ENCODE data around the gene DDX10.

Gene DDX10

GRCh38 chr11:108880510-108880909, 215.6 kb downstream of the DDX10 start:
- no peak for DNase-seq

DNA sequence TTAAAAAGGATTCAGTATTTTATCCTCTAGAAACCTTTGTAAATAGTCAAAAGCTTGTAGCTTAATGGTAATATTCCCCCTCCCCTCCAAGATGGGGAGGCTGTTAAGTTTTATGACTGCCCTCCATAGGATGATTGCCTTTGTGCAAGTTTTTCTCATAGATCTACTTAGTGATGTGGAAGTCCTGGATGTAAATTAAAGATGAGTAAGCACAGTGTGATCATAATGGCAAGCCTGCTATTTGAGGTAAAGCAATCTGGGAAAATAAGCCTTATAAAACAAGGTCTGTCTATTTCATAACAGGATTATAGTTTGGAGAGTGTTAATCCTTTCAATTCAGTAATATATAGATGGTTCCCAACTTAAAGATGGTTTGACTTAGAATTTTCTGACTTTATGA, 216.3 kb downstream of the DDX10 start:
- DNase-seq = no peak

DNA sequence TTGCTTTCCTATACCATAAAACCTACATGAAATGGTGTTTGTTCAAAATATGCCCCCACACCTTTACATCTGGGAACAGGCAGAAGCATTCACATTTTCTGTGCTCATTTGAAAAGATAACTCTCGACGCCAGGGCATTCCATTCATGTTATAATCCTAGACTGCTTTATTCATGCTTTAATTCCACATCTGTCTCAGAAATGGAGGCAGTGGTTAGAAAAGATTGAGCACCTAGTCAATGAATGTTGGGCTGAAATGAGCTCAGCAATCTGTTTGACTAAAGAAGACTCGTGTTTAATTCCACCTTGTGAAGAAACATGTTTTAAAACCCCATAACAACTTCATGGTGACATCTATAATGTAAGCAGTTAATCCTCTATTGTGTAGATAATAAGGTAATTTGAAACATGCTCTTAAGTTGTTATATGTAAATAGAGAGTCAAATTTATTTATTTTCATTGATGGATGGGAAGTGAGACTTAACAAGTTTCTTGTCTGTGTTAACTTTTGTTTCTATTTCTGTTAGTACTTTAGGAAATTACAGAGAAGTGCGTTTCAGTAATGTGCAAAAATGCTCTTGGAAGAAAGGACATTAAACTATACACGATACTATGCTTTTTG, 217.5 kb downstream of the DDX10 start:
- no peak for DNase-seq

DNA sequence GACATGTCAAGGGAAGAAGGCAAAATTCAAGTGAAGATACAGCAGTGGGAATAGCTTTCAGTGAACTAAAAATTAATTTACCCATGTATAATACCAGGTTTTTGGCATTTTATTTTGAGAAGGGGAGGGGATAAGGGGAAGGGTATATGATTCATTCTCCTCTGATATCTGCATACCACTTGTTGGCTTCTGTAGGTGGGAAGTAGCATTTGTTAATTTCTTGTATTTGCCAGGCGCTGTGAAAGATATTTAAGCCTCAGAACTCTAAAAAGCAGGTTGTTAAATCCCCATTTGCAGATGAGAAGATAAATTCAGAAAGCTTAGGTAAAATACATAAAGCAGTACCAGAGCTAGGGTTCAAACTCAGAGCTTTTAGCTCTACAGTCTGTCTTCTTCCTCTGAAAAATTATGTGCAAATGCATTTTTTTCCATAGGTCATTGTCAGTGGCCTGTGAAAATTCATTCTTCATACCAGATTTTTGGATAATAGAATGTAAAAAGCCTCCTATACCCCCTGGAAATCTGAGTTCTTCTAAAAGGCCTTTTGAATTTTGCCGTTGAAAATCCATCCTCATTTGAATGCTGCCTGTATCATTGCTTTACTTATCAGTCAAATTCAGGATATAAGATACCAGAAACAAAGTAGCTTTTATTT, 221.3 kb downstream of the DDX10 start:
- no peak for DNase-seq

GRCh38 chr11:108886660-108887009, 221.8 kb downstream of the DDX10 start:
- no peak for DNase-seq

- no peak for DNase-seq
Measured at GRCh38 chr11:108887436-108888238, 222.8 kb downstream of the DDX10 start.

DNA sequence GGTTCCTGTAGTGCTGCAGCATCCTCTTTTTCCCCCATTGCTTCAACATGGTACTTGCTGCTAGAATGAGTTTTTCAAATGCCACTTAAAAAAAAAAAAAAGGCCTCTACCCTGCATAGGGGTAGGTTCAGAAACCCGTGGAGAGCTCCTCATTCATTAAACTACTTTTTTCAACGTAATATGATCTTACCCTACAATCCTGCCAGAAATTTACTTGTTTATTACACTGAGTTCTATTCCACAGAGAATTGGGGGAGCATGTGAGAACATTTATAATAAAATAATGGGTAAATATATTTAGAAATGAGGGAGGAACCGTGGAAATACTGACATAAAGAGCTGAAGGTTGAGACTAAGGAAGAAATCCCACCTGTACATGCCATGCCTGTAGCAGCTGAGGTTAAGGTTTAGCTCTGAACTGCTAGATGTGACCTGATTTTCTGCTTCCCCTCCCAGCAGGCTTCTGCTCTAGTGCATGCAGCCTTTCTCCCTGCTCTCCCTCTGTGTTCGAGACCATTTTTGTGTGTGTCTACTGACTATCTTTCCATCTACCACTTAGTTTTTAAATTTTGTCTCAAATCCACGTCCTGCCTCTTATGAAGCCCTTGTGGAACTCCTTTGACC, 225.7 kb downstream of the DDX10 start:
- DNase-seq = no peak

DNA sequence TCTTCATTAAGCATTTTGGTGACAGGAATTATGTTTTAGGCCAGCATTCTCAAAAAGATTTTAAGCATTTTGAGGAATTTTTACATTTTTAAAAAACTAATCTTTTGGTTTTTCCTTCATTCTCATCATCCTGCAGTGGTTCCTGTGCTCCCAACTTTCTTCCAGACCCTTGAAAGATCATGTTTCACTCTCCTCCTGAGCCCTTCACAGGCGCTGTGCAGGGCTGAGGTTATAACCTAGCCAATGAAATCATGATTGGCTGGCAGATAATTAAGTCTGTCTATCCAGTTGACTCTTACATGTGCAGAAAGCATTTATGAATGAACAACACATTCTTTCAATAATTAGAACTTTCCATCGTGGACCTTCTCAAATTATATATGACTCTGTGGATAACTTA, 226.3 kb downstream of the DDX10 start:
- no peak for DNase-seq

- DNase-seq = no peak
Measured at GRCh38 chr11:108891909-108892511, 227.1 kb downstream of the DDX10 start.

DNA sequence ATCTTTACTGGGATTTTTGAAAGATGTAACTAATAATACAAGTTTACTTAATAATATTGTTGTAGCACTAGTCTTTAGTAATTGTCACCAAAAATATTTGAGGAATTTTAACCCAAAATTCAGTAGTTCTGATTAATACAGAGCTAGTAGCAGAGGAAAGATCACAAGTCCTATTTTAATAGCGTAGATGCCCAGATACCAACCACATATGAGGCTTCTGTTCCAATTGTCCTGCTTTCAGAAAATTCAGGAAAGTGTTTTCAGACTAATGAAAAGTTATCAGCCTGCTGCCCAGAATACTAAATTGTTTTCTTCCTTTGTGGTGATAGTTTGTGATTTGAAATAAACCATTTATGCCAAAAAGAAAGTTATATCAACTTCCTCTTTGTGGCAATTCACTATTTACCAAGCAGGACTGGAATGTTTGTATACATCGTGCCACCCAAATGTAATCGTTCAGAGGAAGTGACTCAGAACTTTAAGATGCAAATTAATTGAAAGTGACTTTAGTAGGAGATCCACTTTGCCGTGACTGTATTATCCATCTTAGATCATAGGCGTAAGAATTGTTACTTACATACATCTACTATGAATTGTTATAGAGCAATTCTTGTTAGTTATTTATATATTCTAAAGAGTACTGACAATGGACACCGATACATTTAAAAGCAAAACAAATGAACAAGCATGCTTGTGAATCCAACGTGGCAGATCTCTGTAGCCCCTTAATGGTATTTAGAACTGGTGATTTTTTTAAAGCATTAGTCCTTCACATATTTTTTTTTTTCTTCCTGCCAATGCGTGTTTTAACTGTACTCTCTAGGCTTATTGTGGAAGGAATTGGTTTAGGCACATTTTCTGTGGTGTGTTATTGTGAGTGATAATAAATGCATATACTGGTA, 231.0 kb downstream of the DDX10 start:
- DNase-seq = no peak

GRCh38 chr11:108897071-108897481, 232.2 kb downstream of the DDX10 start:
- DNase-seq = no peak

GRCh38 chr11:108897916-108898315, 233.0 kb downstream of the DDX10 start:
- DNase-seq = no peak

- no peak for DNase-seq
Measured at GRCh38 chr11:108901359-108901758, 236.5 kb downstream of the DDX10 start.

DNA sequence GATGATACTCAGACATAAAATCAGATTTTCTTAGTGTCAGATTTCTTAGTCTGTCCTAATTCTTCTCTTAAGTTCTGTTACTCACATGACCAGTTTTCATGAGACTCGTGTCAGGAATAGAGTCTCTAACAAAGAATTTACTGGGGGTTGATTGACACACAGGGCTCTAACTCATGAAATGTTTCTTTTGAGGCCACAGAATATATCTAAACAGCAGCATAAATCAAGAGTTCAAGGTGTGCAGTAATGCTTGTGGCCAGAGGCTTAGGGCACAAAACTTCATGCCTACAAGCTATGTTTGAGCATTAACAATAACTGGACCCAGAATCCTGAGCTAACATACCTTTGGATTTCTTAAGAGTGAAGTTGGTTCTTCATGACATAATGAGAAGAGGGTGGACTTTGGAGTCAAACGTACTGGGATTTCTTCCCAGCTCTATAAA, 237.2 kb downstream of the DDX10 start:
- no peak for DNase-seq

DNA sequence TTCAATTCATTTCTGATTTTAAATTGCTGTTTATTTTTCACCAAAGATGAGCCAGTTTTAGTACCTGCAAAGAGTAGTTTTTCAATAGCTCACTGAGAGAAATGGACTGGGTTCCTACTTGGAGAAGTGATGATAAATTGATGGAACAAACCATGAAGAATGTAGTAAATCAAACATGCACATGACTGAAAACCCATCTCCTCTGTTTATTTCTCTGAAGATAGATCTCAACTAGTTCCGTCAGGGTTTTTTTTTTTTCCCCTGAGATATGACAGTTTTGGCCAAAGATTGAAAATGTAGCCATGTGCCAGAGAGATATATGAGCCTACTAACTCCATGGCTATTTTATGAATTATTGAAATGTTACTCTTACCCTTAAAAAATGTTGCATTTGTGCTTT, 239.6 kb downstream of the DDX10 start:
- DNase-seq = no peak

GRCh38 chr11:108906329-108906728, 241.5 kb downstream of the DDX10 start:
- no peak for DNase-seq

DNA sequence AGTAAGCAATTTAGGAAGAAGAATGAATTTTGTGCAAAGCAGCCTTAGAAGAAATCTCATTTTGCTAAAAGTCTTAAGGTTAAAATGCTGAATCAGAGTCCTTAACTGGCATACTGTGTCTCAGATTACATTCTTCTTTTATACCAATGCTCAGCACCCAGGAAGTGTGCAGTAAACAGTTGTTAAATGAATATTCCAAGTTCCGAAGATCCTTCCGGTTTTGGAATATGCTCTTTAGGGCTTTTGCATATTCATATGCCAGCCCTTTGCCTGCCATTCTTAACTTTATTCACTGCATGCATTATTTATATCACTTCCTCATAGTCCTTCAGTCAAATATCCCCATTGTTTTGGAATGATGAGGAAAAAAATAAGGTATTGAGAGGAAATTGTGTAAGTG, 242.0 kb downstream of the DDX10 start:
- no peak for DNase-seq

GRCh38 chr11:108909041-108909440, 244.2 kb downstream of the DDX10 start:
- DNase-seq = no peak

DNA sequence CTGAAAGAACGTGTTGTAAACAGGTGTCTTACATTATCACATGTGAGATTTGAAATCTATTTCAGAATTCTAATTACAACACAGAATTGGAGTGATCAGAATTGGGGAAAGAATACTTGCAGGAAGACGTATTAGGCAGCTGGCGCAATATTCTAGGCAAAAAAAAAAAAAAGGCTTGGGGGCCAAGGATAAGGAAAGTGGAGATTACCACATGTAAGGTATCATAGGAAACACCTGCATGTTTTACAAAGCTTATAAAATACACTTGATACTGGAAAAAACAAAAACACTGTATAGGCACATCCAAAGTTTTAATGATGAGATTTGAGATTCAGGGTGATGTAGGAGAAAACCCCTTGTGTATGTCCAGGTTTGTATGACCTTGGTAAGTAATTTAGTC, 245.1 kb downstream of the DDX10 start:
- no peak for DNase-seq

DNA sequence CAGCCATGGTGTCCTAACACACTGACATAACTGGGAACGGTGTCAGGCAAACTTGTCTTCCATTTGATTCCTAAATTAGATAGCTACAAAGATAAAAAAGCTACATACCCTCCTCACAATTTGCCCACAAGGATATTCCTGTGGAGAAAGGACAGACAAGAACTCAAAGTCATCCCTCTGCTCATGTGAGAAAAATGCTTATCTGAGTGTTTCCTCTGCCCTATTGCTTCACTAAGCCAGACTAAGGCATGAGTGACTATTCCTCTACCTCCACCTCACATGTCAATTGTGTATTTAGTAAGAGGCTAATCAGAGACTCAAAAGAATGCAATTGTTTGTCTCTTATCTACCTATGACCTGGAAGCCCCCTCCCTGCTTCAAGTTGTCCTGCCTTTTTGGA, 247.7 kb downstream of the DDX10 start:
- DNase-seq = no peak

DNA sequence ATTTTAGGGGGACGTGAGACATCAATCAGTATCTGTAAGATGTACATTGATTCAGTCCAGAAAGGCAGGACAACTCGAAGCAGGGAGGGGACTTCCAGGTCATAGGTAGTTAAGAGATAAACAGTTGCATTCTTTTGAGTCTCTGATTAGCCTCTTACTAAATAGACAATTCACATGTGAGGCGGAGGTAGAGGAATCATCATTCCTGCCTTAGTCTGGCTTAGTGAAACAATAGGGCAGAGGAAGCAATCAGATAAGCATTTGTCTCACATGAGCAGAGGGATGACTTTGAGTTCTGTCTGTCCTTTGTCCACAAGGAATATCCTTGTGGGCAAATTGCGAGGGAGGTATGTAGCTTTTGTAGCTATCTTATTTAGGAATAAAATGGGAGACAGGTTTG, 248.3 kb downstream of the DDX10 start:
- DNase-seq = no peak

GRCh38 chr11:108914211-108914610, 249.3 kb downstream of the DDX10 start:
- no peak for DNase-seq
